GM23338 (cell line): ENCODE data around the gene FGF10. TPM values are rescaled to one million over a fixed set of nuclear protein-coding genes. Genes with fewer than 3 reads are reported as not detected.

Source experiments
- ATAC-seq: fragments of 200-7000 bp; cut with Tn5 transposase; 3 replicates; pipeline ENCODE4 v1.9.1; 2020
- DNase-seq: peaks from one replicate; pipeline ENCODE4 v3.0.0-alpha.2; 2015; ENCODE audit warnings: low spot score
- H2AFZ ChIP-seq: fragments of 200-600 bp; sonication (generic); 2 replicates; pipeline ENCODE4 v1.8.0; 2016; ENCODE audit warnings: antibody characterized with exemption, mild to moderate bottlenecking, moderate library complexity
- H3F3A ChIP-seq: fragments of 200-600 bp; sonication (generic); replicated peaks from 2 replicates; pipeline ENCODE4 v1.8.0; 2017; ENCODE audit warnings: antibody characterized with exemption, mixed run types, low read depth
- H3K27ac ChIP-seq: fragments of 200-600 bp; sonication (generic); 2 replicates; pipeline ENCODE4 v1.6.1; 2016; ENCODE audit warnings: low read depth
- H3K27me3 ChIP-seq: fragments of 200-600 bp; sonication (generic); 2 replicates; pipeline ENCODE4 v1.8.0; 2016; ENCODE audit warnings: mild to moderate bottlenecking, mixed run types, moderate library complexity; ENCODE audit not compliant: insufficient read depth
- H3K36me3 ChIP-seq: fragments of 200-600 bp; sonication (generic); 2 replicates; pipeline ENCODE4 v1.8.0; 2016; ENCODE audit warnings: mild to moderate bottlenecking; ENCODE audit not compliant: insufficient read depth
- H3K4me1 ChIP-seq: fragments of 200-600 bp; sonication (generic); 2 replicates; pipeline ENCODE4 v1.8.0; 2016; ENCODE audit warnings: mild to moderate bottlenecking, moderate library complexity; ENCODE audit not compliant: insufficient read depth
- H3K4me2 ChIP-seq: fragments of 200-600 bp; sonication (generic); 2 replicates; pipeline ENCODE4 v1.7.1; 2017; ENCODE audit warnings: mixed run types
- H3K4me3 ChIP-seq: fragments of 200-600 bp; sonication (generic); 2 replicates; pipeline ENCODE4 v1.6.1; 2016; ENCODE audit warnings: mixed run types
- H3K79me2 ChIP-seq: fragments of 200-600 bp; sonication (generic); replicated peaks from 2 replicates; pipeline ENCODE4 v1.8.0; 2017; ENCODE audit warnings: mild to moderate bottlenecking; ENCODE audit not compliant: insufficient read depth
- H3K9me2 ChIP-seq: fragments of 200-600 bp; sonication (generic); 2 replicates; pipeline ENCODE4 v1.8.0; 2017; ENCODE audit not compliant: insufficient read depth
- H4K20me1 ChIP-seq: fragments of 200-600 bp; sonication (generic); replicated peaks from 2 replicates; pipeline ENCODE4 v1.8.0; 2017; ENCODE audit warnings: mild to moderate bottlenecking; ENCODE audit not compliant: insufficient read depth
- H3K27ac Mint-ChIP-seq: 2 replicates; pipeline ENCODE4 v1.8.0; 2020; ENCODE audit warnings: inconsistent platforms, mild to moderate bottlenecking, moderate library complexity, mixed read lengths
- H3K27me3 Mint-ChIP-seq: 3 replicates; pipeline ENCODE4 v1.8.0; 2022; ENCODE audit warnings: low read depth, mild to moderate bottlenecking, moderate library complexity, mixed read lengths, inconsistent platforms; ENCODE audit not compliant: insufficient read depth, poor library complexity
- H3K36me3 Mint-ChIP-seq: 3 replicates; pipeline ENCODE4 v1.8.0; 2021; ENCODE audit warnings: low read depth, mild to moderate bottlenecking, inconsistent platforms, moderate library complexity, mixed read lengths
- H3K4me1 Mint-ChIP-seq: 3 replicates; pipeline ENCODE4 v1.8.0; 2020; ENCODE audit warnings: mild to moderate bottlenecking, inconsistent platforms, mixed read lengths
- H3K4me3 Mint-ChIP-seq: 3 replicates; pipeline ENCODE4 v1.8.0; 2021; ENCODE audit warnings: moderate library complexity, mild to moderate bottlenecking, inconsistent platforms, mixed read lengths
- H3K9me3 Mint-ChIP-seq: 3 replicates; pipeline ENCODE4 v1.8.0; 2020; ENCODE audit warnings: moderate library complexity, mild to moderate bottlenecking, inconsistent platforms, mixed read lengths
- CTCF ChIP-seq, 2 experiments: fragments of 200-600 bp in 1 of 2; sonication (generic) in 1 of 2; conservative IDR thresholded peaks; 2 replicates each; pipeline versions ENCODE4 v1.5.1 to v1.6.1; 2016 to 2017; ENCODE audit warnings: antibody characterized with exemption in 2 of 2, low read depth in 2 of 2, mild to moderate bottlenecking in 2 of 2, moderate library complexity in 1 of 2
- ETS1 ChIP-seq: IDR thresholded peaks from 2 replicates; pipeline ENCODE4 v1.6.1; 2016; ENCODE audit warnings: antibody characterized with exemption
- EZH2 ChIP-seq: fragments of 200-600 bp; sonication (generic); IDR thresholded peaks from one replicate; pipeline ENCODE4 v1.8.0; 2017; ENCODE audit warnings: antibody characterized with exemption, mild to moderate bottlenecking, low read depth; ENCODE audit not compliant: unreplicated experiment
- EZH2phosphoT487 ChIP-seq: fragments of 200-600 bp; sonication (generic); IDR thresholded peaks from one replicate; pipeline ENCODE4 v1.8.1; 2018; ENCODE audit warnings: antibody characterized with exemption; ENCODE audit not compliant: unreplicated experiment
- NANOG ChIP-seq: IDR thresholded peaks from 2 replicates; pipeline ENCODE4 v1.6.1; 2016; ENCODE audit warnings: antibody characterized with exemption, borderline replicate concordance
- POLR2AphosphoS5 ChIP-seq: IDR thresholded peaks from 2 replicates; pipeline ENCODE4 v1.6.1; 2016; ENCODE audit warnings: antibody characterized with exemption, low read depth
- REST ChIP-seq: IDR thresholded peaks from one replicate; pipeline ENCODE4 v1.6.1; 2018; ENCODE audit warnings: antibody characterized with exemption; ENCODE audit not compliant: unreplicated experiment
- STAT1 ChIP-seq: IDR thresholded peaks from one replicate; pipeline ENCODE4 v1.6.1; 2016; ENCODE audit warnings: antibody characterized with exemption; ENCODE audit not compliant: unreplicated experiment
- polyA plus RNA-seq: library from polyadenylated mRNA; unstranded; fragments of >200 nt; fragmentation: Nextera tagmentation; extraction: Ambion mirVana; gene quantifications from 2 replicates; pipeline ENCODE4 v1.2.1, GENCODE V29; 2016
- total RNA-seq: library from RNA; depleted of rRNA; stranded (reverse); fragments of >200 nt; shearing (Covaris generic); gene quantifications from 2 replicates; pipeline ENCODE4 v1.2.3, GENCODE V29; 2014

The FGF10 gene
- total and polyA plus RNA-seq, 2 experiments from 2014 or later: 0.24 to 0.50 TPM

GRCh38 chr5:44318883-44319282, 70.3 kb downstream of the FGF10 start:
- peaks cover 4% of the 10 kb centered on the region; the same call in 2 of the 3 replicates for H3K36me3 Mint-ChIP-seq
- Histone ChIP-seq H3K9me2 (no peaks in the 10 kb centered on the region), H3K4me3 (no peak overlapping the region), H3F3A (no peaks in the 10 kb centered on the region), H3K27ac (no peak overlapping the region), H4K20me1 (no peaks in the 10 kb centered on the region), H3K27me3 (no peaks in the 10 kb centered on the region), H3K79me2 (no peaks in the 10 kb centered on the region), H2AFZ (no peak overlapping the region), H3K36me3 (0 out of 2 replicates have a peak, but pooled peaks cover 5% of the 10 kb centered on the region), H3K4me1 (peaks cover 6% of the 10 kb centered on the region), H3K4me2 (no peak overlapping the region)
- TF ChIP-seq STAT1: no peak
- TF ChIP-seq REST: no peak
- no peak for TF ChIP-seq NANOG
- no peak for TF ChIP-seq EZH2phosphoT487
- H3K4me1 Mint-ChIP-seq: peaks cover 5% of the 10 kb centered on the region
- DNase-seq (no peak), ATAC-seq (no peak)
- H3K27ac Mint-ChIP-seq: no peak overlapping the region
- H3K4me3 Mint-ChIP-seq: no peak overlapping the region
- H3K9me3 Mint-ChIP-seq: peaks cover 10% of the 10 kb centered on the region
- no peaks in the 10 kb centered on the region for H3K27me3 Mint-ChIP-seq

GRCh38 chr5:44312374-44312773, 76.8 kb downstream of the FGF10 start:
- Histone ChIP-seq H3K36me3 (no peaks in the 10 kb centered on the region), H3K27ac (no peak overlapping the region), H3K4me2 (no peak overlapping the region), H4K20me1 (no peaks in the 10 kb centered on the region), H3K4me1 (peaks cover 6% of the 10 kb centered on the region), H2AFZ (no peak overlapping the region), H3K4me3 (no peak overlapping the region), H3K27me3 (no peaks in the 10 kb centered on the region), H3F3A (no peaks in the 10 kb centered on the region), H3K79me2 (no peaks in the 10 kb centered on the region), H3K9me2 (no peaks in the 10 kb centered on the region)
- ATAC-seq (no peak), DNase-seq (no peak)
- Mint-ChIP-seq H3K4me1 (peaks cover 5% of the 10 kb centered on the region), H3K36me3 (no peaks in the 10 kb centered on the region), H3K27me3 (peaks cover 2% of the 10 kb centered on the region), H3K27ac (no peak overlapping the region), H3K4me3 (no peak overlapping the region), H3K9me3 (no peaks in the 10 kb centered on the region)
- TF ChIP-seq POLR2AphosphoS5: no peak
- TF ChIP-seq EZH2: no peak
- no peak for TF ChIP-seq ETS1
- TF ChIP-seq CTCF (conservative IDR thresholded peaks at IDR 0.05; ENCODE audit: low read depth in 2 of 2): no peak
